CD4-positive, alpha-beta T cell (primary cell): ENCODE measurements around the gene PPP1R13B. TPM values are rescaled to one million over a fixed set of nuclear protein-coding genes. Genes with fewer than 3 reads are reported as not detected.

Experiments
- ATAC-seq: fragments of 200-7000 bp; cut with Tn5 transposase; one replicate; pipeline ENCODE4 v1.10.0; 2022; ENCODE audit warnings: mild to moderate bottlenecking; ENCODE audit not compliant: poor library complexity
- CTCF ChIA-PET: fragments of 350-600 bp; sonication (Branson Sonifier 250); formaldehyde crosslinking; loops from one replicate; lab custom pipeline; 2021; ENCODE audit warnings: antibody characterized with exemption, inconsistent platforms; lab: Charles Lee
- POLR2A ChIA-PET: fragments of 350-600 bp; sonication (Branson Sonifier 250); formaldehyde crosslinking; loops from one replicate; lab custom pipeline; 2021; ENCODE audit warnings: antibody characterized with exemption, inconsistent platforms; lab: Charles Lee
- DNase-seq, 14 experiments: peaks; one replicate each; pipeline ENCODE4 v3.0.0-alpha.2; 2013 to 2020; ENCODE audit warnings: mixed read lengths in 2 of 14
- H3K27ac ChIP-seq, 2 donors: one replicate each; pipeline versions ENCODE4 v1.5.1 to v1.7.0; 2013; ENCODE audit warnings: low read length in 2 of 2, low read depth in 1 of 2, mild to moderate bottlenecking in 1 of 2
- H3K27me3 ChIP-seq, 2 experiments: 1 replicate in 1 of 2; 2 replicates in 1 of 2; pipeline versions ENCODE4 v1.6.1 to v1.7.0; 2013; ENCODE audit warnings: low read length in 2 of 2, control low read depth in 1 of 2, mild to moderate bottlenecking in 1 of 2, moderate library complexity in 1 of 2; ENCODE audit not compliant: insufficient read depth in 2 of 2, control insufficient read depth in 1 of 2
- H3K36me3 ChIP-seq: one replicate; pipeline ENCODE4 v1.6.1; 2013; ENCODE audit warnings: low read length, control low read depth; ENCODE audit not compliant: insufficient read depth
- H3K4me1 ChIP-seq: one replicate; pipeline ENCODE4 v1.6.1; 2013; ENCODE audit warnings: low read length, control low read depth; ENCODE audit not compliant: insufficient read depth
- H3K4me3 ChIP-seq: one replicate; pipeline ENCODE4 v1.5.1; 2013; ENCODE audit warnings: mild to moderate bottlenecking, low read length, moderate library complexity
- H3K9me3 ChIP-seq, 2 experiments: 1 replicate in 1 of 2; 2 replicates in 1 of 2; pipeline versions ENCODE4 v1.6.1 to v1.7.0; 2013; ENCODE audit warnings: low read length in 2 of 2, mild to moderate bottlenecking in 2 of 2, control low read depth in 1 of 2, moderate library complexity in 1 of 2; ENCODE audit not compliant: control insufficient read depth in 1 of 2, insufficient read depth in 1 of 2
- H3K27ac Mint-ChIP-seq: one replicate; pipeline ENCODE4 v1.8.0; 2020; ENCODE audit warnings: mixed read lengths
- H3K27me3 Mint-ChIP-seq: one replicate; pipeline ENCODE4 v1.8.0; 2021; ENCODE audit warnings: mixed read lengths
- H3K36me3 Mint-ChIP-seq: one replicate; pipeline ENCODE4 v1.8.0; 2021; ENCODE audit warnings: low read depth, mixed read lengths
- H3K4me1 Mint-ChIP-seq: one replicate; pipeline ENCODE4 v1.8.0; 2021; ENCODE audit warnings: low read depth, mixed read lengths
- H3K4me3 Mint-ChIP-seq: one replicate; pipeline ENCODE4 v1.8.0; 2020; ENCODE audit warnings: mild to moderate bottlenecking, mixed read lengths
- H3K9me3 Mint-ChIP-seq: one replicate; pipeline ENCODE4 v1.8.0; 2020; ENCODE audit warnings: mixed read lengths
- CTCF ChIP-seq: fragments of 200-600 bp; IDR thresholded peaks from one replicate; pipeline ENCODE4 v1.8.0; 2022; ENCODE audit warnings: antibody characterized with exemption, mild to moderate bottlenecking
- intact Hi-C, 2 experiments: fragments of 100-400 bp; cut with DNase I in 1 of 2; cut with micrococcal nuclease in 1 of 2; formaldehyde crosslinking; loops; one replicate each; pipeline versions ENCODE4 v1.15.1 to v1.9.0; 2023 to 2025; cut with DNase I, micrococcal nuclease
- total RNA-seq, 174 experiments: library from RNA in 2 of 174; stranded (reverse) in 2 of 174; gene quantifications; one replicate each; pipeline ENCODE4 v1.2.3 and lab custom pipeline; 2021 to 2026

The PPP1R13B gene
- total RNA-seq, 2 experiments from 2014 or later: 14.3 to 14.4 TPM

GRCh38 chr14:103832046-103832445 lies 15.3 kb downstream of the PPP1R13B start:
- H3K27me3 Mint-ChIP-seq: no peaks in the 10 kb centered on the region
- no peaks in the 10 kb centered on the region for H3K9me3 ChIP-seq
- no peak overlapping the region for H3K27ac ChIP-seq
- H3K36me3 Mint-ChIP-seq: no peaks in the 10 kb centered on the region
- no peaks in the 10 kb centered on the region for H3K27me3 ChIP-seq
- H3K4me1 ChIP-seq: no peaks in the 10 kb centered on the region
- TF ChIP-seq CTCF: no peak
- no peak overlapping the region for H3K27ac Mint-ChIP-seq
- ATAC-seq (no peak), DNase-seq (no peak)
- ChIA-PET POLR2A (no interaction called here), CTCF (no interaction called here)
- no peak overlapping the region for H3K4me3 ChIP-seq
- intact Hi-C loops: no loop called here
- H3K4me1 Mint-ChIP-seq: no peaks in the 10 kb centered on the region
- no peaks in the 10 kb centered on the region for H3K36me3 ChIP-seq
- H3K9me3 Mint-ChIP-seq: no peaks in the 10 kb centered on the region
- no peak overlapping the region for H3K4me3 Mint-ChIP-seq

- H3K27ac ChIP-seq: no peak overlapping the region
- H3K36me3 ChIP-seq: no peaks in the 10 kb centered on the region
- no peaks in the 10 kb centered on the region for H3K9me3 Mint-ChIP-seq
- H3K4me1 Mint-ChIP-seq: peaks cover 4% of the 10 kb centered on the region
- no peaks in the 10 kb centered on the region for H3K9me3 ChIP-seq
- H3K4me1 ChIP-seq: no peaks in the 10 kb centered on the region
- POLR2A ChIA-PET: no interaction called here
- no peak for TF ChIP-seq CTCF
- H3K36me3 Mint-ChIP-seq: no peaks in the 10 kb centered on the region
- no peak for ATAC-seq
- intact Hi-C loops: no loop called here
- no peak overlapping the region for H3K4me3 Mint-ChIP-seq
- H3K27me3 Mint-ChIP-seq: no peaks in the 10 kb centered on the region
- CTCF ChIA-PET: interaction anchor here (0.6 kb wide), 1 partner anchor 1315 kb away, joined by 4 read pairs; no protein-coding TSS in a partner anchor
- no peak overlapping the region for H3K27ac Mint-ChIP-seq
- H3K4me3 ChIP-seq: no peak overlapping the region
- no peaks in the 10 kb centered on the region for H3K27me3 ChIP-seq
- no peak for DNase-seq
Observed at GRCh38 chr14:103830511-103831270, 16.7 kb downstream of the PPP1R13B start.

- no peak overlapping the region for H3K27ac ChIP-seq
- Mint-ChIP-seq H3K27ac (no peak overlapping the region), H3K4me3 (no peak overlapping the region), H3K9me3 (no peaks in the 10 kb centered on the region), H3K36me3 (no peaks in the 10 kb centered on the region), H3K27me3 (no peaks in the 10 kb centered on the region), H3K4me1 (peaks cover 11% of the 10 kb centered on the region)
- no peaks in the 10 kb centered on the region for H3K36me3 ChIP-seq
- ChIA-PET POLR2A (no interaction called here), CTCF (interaction anchor here (0.7 to 0.9 kb wide), 2 partner anchors 9 to 1808 kb away, joined by 3 read pairs; no protein-coding TSS in a partner anchor)
- no peaks in the 10 kb centered on the region for H3K4me1 ChIP-seq
- intact Hi-C loops: no loop called here
- DNase-seq (no peak), ATAC-seq (no peak)
- H3K27me3 ChIP-seq: no peaks in the 10 kb centered on the region
- no peaks in the 10 kb centered on the region for H3K9me3 ChIP-seq
- H3K4me3 ChIP-seq: no peak overlapping the region
- TF ChIP-seq CTCF: no peak
Observed at GRCh38 chr14:103828315-103828967, 18.9 kb downstream of the PPP1R13B start.
